GM19463 (cell line): ENCODE results near the gene APOOL.
A peak's percentile ranks its signal among the peaks of the same experiment; 100 is the strongest.
"Not testable (repeated sequence)": the region's sequence is repeated elsewhere in the genome, so short reads cannot be mapped to it uniquely, and the experiment has no call there.

Experiments
- ATAC-seq: cut with Tn5 transposase; IDR thresholded peaks from one replicate; pipeline ENCODE4 v1.9.1; 2021; ENCODE audit warnings: mild to moderate bottlenecking, moderate library complexity; ENCODE audit not compliant: unreplicated experiment

APOOL gene

GRCh38 chrX:85003655-85004244 is at the start of gene APOOL:
Gene APOOL (plus strand): TSS chrX:85003877. CDS start chrX:85003913, 36 bp downstream.
- peak; percentile 94 for ATAC-seq

GRCh38 chrX:84956304-84956703 is 47.4 kb upstream of the APOOL start:
- no peak for ATAC-seq

GRCh38 chrX:84974803-84975202 is 28.9 kb upstream of the APOOL start:
- ATAC-seq: no peak

- ATAC-seq: not testable (repeated sequence)
These were observed 11.9 kb upstream of the APOOL start for GRCh38 chrX:84991739-84992138.

GRCh38 chrX:84993150-84993549 is 10.5 kb upstream of the APOOL start:
- ATAC-seq: no peak

- no peak for ATAC-seq
These were observed 2.3 kb upstream of the APOOL start for GRCh38 chrX:85001344-85001743.

- no peak for ATAC-seq
These were observed 578 bp downstream of the APOOL start for GRCh38 chrX:85004255-85004654.

GRCh38 chrX:85012098-85012497 is 8.4 kb downstream of the APOOL start:
- ATAC-seq: no peak

- ATAC-seq: not testable (repeated sequence)
These were observed 11.7 kb downstream of the APOOL start for GRCh38 chrX:85015351-85015750.

GRCh38 chrX:85017721-85018120 is 14.0 kb downstream of the APOOL start:
- ATAC-seq: no peak

GRCh38 chrX:85018471-85018870 is 14.8 kb downstream of the APOOL start:
- no peak for ATAC-seq

- ATAC-seq: no peak
These were observed 16.5 kb downstream of the APOOL start for GRCh38 chrX:85020216-85020615.

GRCh38 chrX:85024044-85024443 is 20.4 kb downstream of the APOOL start:
- ATAC-seq: no peak

- no peak for ATAC-seq
These were observed 20.9 kb downstream of the APOOL start for GRCh38 chrX:85024562-85024961.

GRCh38 chrX:85026170-85026569 is 22.5 kb downstream of the APOOL start:
- no peak for ATAC-seq

GRCh38 chrX:85029043-85029442 is 25.4 kb downstream of the APOOL start:
- ATAC-seq: no peak

GRCh38 chrX:85031505-85031904 is 27.8 kb downstream of the APOOL start:
- ATAC-seq: no peak

GRCh38 chrX:85037114-85037513 is 33.4 kb downstream of the APOOL start:
- no peak for ATAC-seq

- no peak for ATAC-seq
These were observed 48.0 kb downstream of the APOOL start for GRCh38 chrX:85051627-85052026.

- no peak for ATAC-seq
These were observed 48.5 kb downstream of the APOOL start for GRCh38 chrX:85052205-85052604.

- peak; percentile 49 for ATAC-seq
These were observed 49.1 kb downstream of the APOOL start for GRCh38 chrX:85052636-85053343.

GRCh38 chrX:85065512-85066198 is 62.0 kb downstream of the APOOL start:
- ATAC-seq: no peak
